Nucleus accumbens (tissue), 56 donors: ENCODE measurements around the gene SLC3A2.
A peak's percentile ranks its signal among the peaks of the same experiment; 100 is the strongest.
"Not testable (repeated sequence)": the region's sequence is repeated elsewhere in the genome, so short reads cannot be mapped to it uniquely, and the experiment has no call there.

Experiments
- DNase-seq, 56 donors: peaks; one replicate each; lab custom pipeline; 2025; lab: John Stamatoyannopoulos, UW

Gene SLC3A2

GRCh38 chr11:62925308-62925707 is 44.6 kb downstream of the SLC3A2 start:
- no peak for DNase-seq

GRCh38 chr11:62925745-62926679 is 45.3 kb downstream of the SLC3A2 start:
- DNase-seq, result no peak

GRCh38 chr11:62926680-62927455 is 46.2 kb downstream of the SLC3A2 start:
- DNase-seq, result no peak

GRCh38 chr11:62928011-62928410 is 47.3 kb downstream of the SLC3A2 start:
- DNase-seq, result no peak

- DNase-seq, result peak in 2 of 56 donors; percentile 19 to 21
Measured at GRCh38 chr11:62930157-62930556, 49.5 kb downstream of the SLC3A2 start.

- DNase-seq, result no peak
Measured at GRCh38 chr11:62930666-62931065, 50.0 kb downstream of the SLC3A2 start.

- peak in 2 of 56 donors; percentile 14 to 33 for DNase-seq
Measured at GRCh38 chr11:62931499-62932278, 51.0 kb downstream of the SLC3A2 start.

- DNase-seq, result no peak
Measured at GRCh38 chr11:62933285-62933684, 52.6 kb downstream of the SLC3A2 start.

- DNase-seq, result no peak
Measured at GRCh38 chr11:62933750-62934495, 53.2 kb downstream of the SLC3A2 start.

- DNase-seq, result no peak
Measured at GRCh38 chr11:62934496-62934785, 53.7 kb downstream of the SLC3A2 start.

GRCh38 chr11:62937528-62937927 is 56.8 kb downstream of the SLC3A2 start:
- not testable (repeated sequence) for DNase-seq
